WTC11 (cell line): ENCODE data around the gene PDE1C. TPM values are rescaled to one million over a fixed set of nuclear protein-coding genes. Genes with fewer than 3 reads are reported as not detected.

Source experiments
- ATAC-seq: fragments of 200-7000 bp; cut with Tn5 transposase; 2 replicates; pipeline ENCODE4 v1.10.0; 2021; ENCODE audit warnings: mild to moderate bottlenecking, moderate library complexity
- CTCF ChIA-PET: fragments of 300-600 bp; sonication (Branson Sonifier 250); formaldehyde crosslinking; loops from one replicate; lab custom pipeline; 2021; ENCODE audit warnings: antibody characterized with exemption; lab: Charles Lee
- POLR2A ChIA-PET: fragments of 350-600 bp; sonication (Branson Sonifier 250); formaldehyde crosslinking; loops from one replicate; lab custom pipeline; 2021; ENCODE audit warnings: antibody characterized with exemption; lab: Charles Lee
- DNase-seq: peaks from one replicate; pipeline ENCODE4 v3.0.0; 2021; ENCODE audit warnings: low spot score
- H3K27ac Mint-ChIP-seq: 2 replicates; pipeline ENCODE4 v1.8.0; 2021; ENCODE audit warnings: mixed read lengths
- H3K27me3 Mint-ChIP-seq: 2 replicates; pipeline ENCODE4 v1.8.0; 2021; ENCODE audit warnings: low read depth, mild to moderate bottlenecking, moderate library complexity, mixed read lengths
- H3K36me3 Mint-ChIP-seq: 2 replicates; pipeline ENCODE4 v1.8.0; 2021; ENCODE audit warnings: mixed read lengths
- H3K4me1 Mint-ChIP-seq: 2 replicates; pipeline ENCODE4 v1.8.0; 2022; ENCODE audit warnings: mixed read lengths
- H3K4me3 Mint-ChIP-seq: 2 replicates; pipeline ENCODE4 v1.8.0; 2021; ENCODE audit warnings: mild to moderate bottlenecking, moderate library complexity, mixed read lengths
- H3K9me3 Mint-ChIP-seq: 2 replicates; pipeline ENCODE4 v1.8.0; 2021; ENCODE audit warnings: mixed read lengths
- ATF3 ChIP-seq: sonication (generic); formaldehyde crosslinking; conservative IDR thresholded peaks from 2 replicates; pipeline ENCODE4 v1.8.1; 2022; ENCODE audit warnings: mild to moderate bottlenecking, missing genetic modification reagents
- E2F1 ChIP-seq: sonication (generic); formaldehyde crosslinking; IDR thresholded peaks from 2 replicates; pipeline ENCODE4 v1.8.0; 2022; ENCODE audit warnings: mild to moderate bottlenecking, missing genetic modification reagents
- ESRRA ChIP-seq: sonication (generic); formaldehyde crosslinking; IDR thresholded peaks from 2 replicates; pipeline ENCODE4 v1.8.1; 2022; ENCODE audit warnings: mild to moderate bottlenecking, missing genetic modification reagents, borderline replicate concordance
- ETV6 ChIP-seq: sonication (generic); formaldehyde crosslinking; IDR thresholded peaks from 2 replicates; pipeline ENCODE4 v1.8.1; 2022; ENCODE audit warnings: mild to moderate bottlenecking, missing genetic modification reagents
- FOXP1 ChIP-seq: sonication (generic); formaldehyde crosslinking; IDR thresholded peaks from 2 replicates; pipeline ENCODE4 v1.8.0; 2022; ENCODE audit warnings: missing genetic modification reagents, mild to moderate bottlenecking, moderate library complexity, borderline replicate concordance
- JUN ChIP-seq: sonication (generic); formaldehyde crosslinking; IDR thresholded peaks from 2 replicates; pipeline ENCODE4 v1.8.0; 2023; ENCODE audit warnings: mild to moderate bottlenecking, missing genetic modification reagents
- NFYB ChIP-seq: sonication (generic); formaldehyde crosslinking; conservative IDR thresholded peaks from 2 replicates; pipeline ENCODE4 v1.8.0; 2022; ENCODE audit warnings: low read depth, missing genetic modification reagents
- NR3C1 ChIP-seq: sonication (generic); formaldehyde crosslinking; conservative IDR thresholded peaks from 2 replicates; pipeline ENCODE4 v1.8.1; 2023; ENCODE audit warnings: low read depth, mild to moderate bottlenecking, missing genetic modification reagents
- SMAD4 ChIP-seq: sonication (generic); formaldehyde crosslinking; IDR thresholded peaks from 2 replicates; pipeline ENCODE4 v1.8.0; 2022; ENCODE audit warnings: mild to moderate bottlenecking, missing genetic modification reagents
- USF2 ChIP-seq: sonication (generic); formaldehyde crosslinking; IDR thresholded peaks from 2 replicates; pipeline ENCODE4 v1.8.1; 2023; ENCODE audit warnings: mild to moderate bottlenecking, missing genetic modification reagents, moderate library complexity
- ZBTB21 ChIP-seq: sonication (generic); formaldehyde crosslinking; IDR thresholded peaks from 2 replicates; pipeline ENCODE4 v1.8.1; 2023; ENCODE audit warnings: mild to moderate bottlenecking, missing genetic modification reagents, borderline replicate concordance
- ZBTB43 ChIP-seq: sonication (generic); formaldehyde crosslinking; IDR thresholded peaks from 2 replicates; pipeline ENCODE4 v1.8.1; 2023; ENCODE audit warnings: mild to moderate bottlenecking, missing genetic modification reagents
- ZNF232 ChIP-seq: sonication (generic); formaldehyde crosslinking; IDR thresholded peaks from 2 replicates; pipeline ENCODE4 v1.8.0; 2022; ENCODE audit warnings: mild to moderate bottlenecking, missing genetic modification reagents
- ZNF263 ChIP-seq: sonication (generic); formaldehyde crosslinking; IDR thresholded peaks from 2 replicates; pipeline ENCODE4 v1.8.1; 2022; ENCODE audit warnings: low read depth, mild to moderate bottlenecking, moderate library complexity, missing genetic modification reagents
- ZNF281 ChIP-seq: sonication (generic); formaldehyde crosslinking; IDR thresholded peaks from 2 replicates; pipeline ENCODE4 v1.8.0; 2023; ENCODE audit warnings: mild to moderate bottlenecking, missing genetic modification reagents
- ZNF423 ChIP-seq: fragments of 250-450 bp; sonication (Bioruptor Pico); IDR thresholded peaks from 2 replicates; pipeline ENCODE4 v2.1.2; 2022; ENCODE audit warnings: mild to moderate bottlenecking, moderate library complexity
- ZNF425 ChIP-seq: fragments of 250-450 bp; sonication (Bioruptor Pico); conservative IDR thresholded peaks from 2 replicates; pipeline ENCODE4 v1.9.0; 2021; ENCODE audit warnings: mild to moderate bottlenecking
- ZNF532 ChIP-seq: fragments of 250-450 bp; sonication (Bioruptor Pico); IDR thresholded peaks from 2 replicates; pipeline ENCODE4 v1.9.0; 2021; ENCODE audit warnings: mild to moderate bottlenecking, borderline replicate concordance
- total RNA-seq: library from RNA; stranded (reverse); gene quantifications from 3 replicates; pipeline ENCODE4 v1.2.3, GENCODE V29; 2021

The PDE1C gene
- total RNA-seq, 1 experiment from 2014 or later: 0.55 TPM

- no peak for TF ChIP-seq ZBTB43
Observed at GRCh38 chr7:31875424-31875823, 194.8 kb downstream of the PDE1C start (continued).

- POLR2A ChIA-PET: interaction anchor here (0.6 kb wide), 1 partner anchor 1073 kb away, joined by 3 read pairs; no protein-coding TSS in a partner anchor
- H3K4me1 Mint-ChIP-seq: peaks cover 10% of the 10 kb centered on the region
- H3K27me3 Mint-ChIP-seq: peaks cover 2% of the 10 kb centered on the region; the same call in 1 of the 2 replicates
- no peak for ATAC-seq
- CTCF ChIA-PET: no interaction called here
- no peaks in the 10 kb centered on the region; the same call in 1 of the 2 replicates for H3K9me3 Mint-ChIP-seq
- no peak overlapping the region for H3K27ac Mint-ChIP-seq
- no peak for TF ChIP-seq FOXP1 (CRISPR knock-in tag)
- TF ChIP-seq NR3C1 (CRISPR knock-in tag): no peak
- no peak for TF ChIP-seq E2F1
- TF ChIP-seq ZNF263 (CRISPR knock-in tag): no peak
- no peak for TF ChIP-seq ATF3 (CRISPR knock-in tag)
- TF ChIP-seq USF2 (CRISPR knock-in tag): no peak
- TF ChIP-seq NFYB: no peak
- TF ChIP-seq ZBTB21 (CRISPR knock-in tag): no peak
- TF ChIP-seq ZNF232 (CRISPR knock-in tag): no peak
- no peak for TF ChIP-seq SMAD4 (CRISPR knock-in tag)
- TF ChIP-seq ZNF281: no peak
- no peak for DNase-seq
- H3K36me3 Mint-ChIP-seq: no peaks in the 10 kb centered on the region
- no peak overlapping the region for H3K4me3 Mint-ChIP-seq
Observed at GRCh38 chr7:31874631-31875386, 195.4 kb downstream of the PDE1C start.

GRCh38 chr7:31873816-31874597 is 196.2 kb downstream of the PDE1C start:
- Mint-ChIP-seq H3K4me1 (peaks cover 10% of the 10 kb centered on the region), H3K4me3 (no peak overlapping the region), H3K36me3 (no peaks in the 10 kb centered on the region), H3K9me3 (no peaks in the 10 kb centered on the region; the same call in 1 of the 2 replicates), H3K27ac (no peak overlapping the region), H3K27me3 (peaks cover 2% of the 10 kb centered on the region; the same call in 1 of the 2 replicates)
- CTCF ChIA-PET: no interaction called here
- no peak for DNase-seq
- no peak for ATAC-seq
- POLR2A ChIA-PET: no interaction called here
- TF ChIP-seq JUN (CRISPR knock-in tag) (no peak), ZNF423 (CRISPR knock-in tag) (no peak), ZNF425 (CRISPR knock-in tag) (no peak), ETV6 (no peak), ESRRA (CRISPR knock-in tag) (no peak), ZNF532 (CRISPR knock-in tag) (no peak)
